ENCODE results near the gene GPR149.

- TF ChIP-seq POLR2A (IDR thresholded peaks at IDR 0.05; ENCODE audit: low read depth, low read length) (no peak), CTCF (IDR thresholded peaks at IDR 0.05; ENCODE audit: extremely low read depth in 1 of 2, insufficient read depth in 1 of 2, low read depth in 1 of 2, low read length in 2 of 2) (no peak), POLR2AphosphoS5 (IDR thresholded peaks at IDR 0.05; ENCODE audit: insufficient read depth, low read depth, low read length) (no peak), GATA2 (IDR thresholded peaks at IDR 0.05; ENCODE audit: insufficient read depth, insufficient read length, low read depth, low read length) (no peak), EZH2 (IDR thresholded peaks at IDR 0.05; ENCODE audit: borderline replicate concordance, low read depth, low read length, severe bottlenecking) (no peak), FOS (IDR thresholded peaks at IDR 0.05; ENCODE audit: borderline replicate concordance, insufficient read depth, low read length) (no peak), JUN (IDR thresholded peaks at IDR 0.05; ENCODE audit: borderline replicate concordance, insufficient read depth, insufficient read length, low read depth) (no peak)
- TF ChIP-seq, protein P1, sequence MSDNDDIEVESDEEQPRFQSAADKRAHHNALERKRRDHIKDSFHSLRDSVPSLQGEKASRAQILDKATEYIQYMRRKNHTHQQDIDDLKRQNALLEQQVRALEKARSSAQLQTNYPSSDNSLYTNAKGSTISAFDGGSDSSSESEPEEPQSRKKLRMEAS (IDR thresholded peaks at IDR 0.05; ENCODE audit: insufficient read depth, insufficient read length): no peak
Measured at GRCh38 chr3:154345422-154346122, 84.4 kb downstream of the GPR149 start.
